Esophagus squamous epithelium (tissue), 4 donors: ENCODE data around the gene KCNAB1.

Source experiments
- POLR2A ChIP-seq, 4 donors: fragments of 450-650 bp; IDR thresholded peaks; one replicate each; pipeline ENCODE4 v1.6.1; 2017; ENCODE audit warnings: antibody characterized with exemption in 4 of 4, mild to moderate bottlenecking in 4 of 4, moderate library complexity in 3 of 4
- TF ChIP-seq, protein P1 (sequence below), 6 experiments: fragments of 450-650 bp in 4 of 6; fragments of 200-600 bp in 2 of 6; sonication (generic) in 2 of 6; IDR thresholded peaks; one replicate each; pipeline ENCODE4 v1.5.1; 2016 to 2019; ENCODE audit warnings: antibody characterized with exemption in 6 of 6, mild to moderate bottlenecking in 4 of 6, moderate library complexity in 4 of 6

GRCh38 chr3:156554842-156555687 lies 434.7 kb downstream of the KCNAB1 start, which contains the start of gene SSR3:
- TF ChIP-seq, protein P1, sequence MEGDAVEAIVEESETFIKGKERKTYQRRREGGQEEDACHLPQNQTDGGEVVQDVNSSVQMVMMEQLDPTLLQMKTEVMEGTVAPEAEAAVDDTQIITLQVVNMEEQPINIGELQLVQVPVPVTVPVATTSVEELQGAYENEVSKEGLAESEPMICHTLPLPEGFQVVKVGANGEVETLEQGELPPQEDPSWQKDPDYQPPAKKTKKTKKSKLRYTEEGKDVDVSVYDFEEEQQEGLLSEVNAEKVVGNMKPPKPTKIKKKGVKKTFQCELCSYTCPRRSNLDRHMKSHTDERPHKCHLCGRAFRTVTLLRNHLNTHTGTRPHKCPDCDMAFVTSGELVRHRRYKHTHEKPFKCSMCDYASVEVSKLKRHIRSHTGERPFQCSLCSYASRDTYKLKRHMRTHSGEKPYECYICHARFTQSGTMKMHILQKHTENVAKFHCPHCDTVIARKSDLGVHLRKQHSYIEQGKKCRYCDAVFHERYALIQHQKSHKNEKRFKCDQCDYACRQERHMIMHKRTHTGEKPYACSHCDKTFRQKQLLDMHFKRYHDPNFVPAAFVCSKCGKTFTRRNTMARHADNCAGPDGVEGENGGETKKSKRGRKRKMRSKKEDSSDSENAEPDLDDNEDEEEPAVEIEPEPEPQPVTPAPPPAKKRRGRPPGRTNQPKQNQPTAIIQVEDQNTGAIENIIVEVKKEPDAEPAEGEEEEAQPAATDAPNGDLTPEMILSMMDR (IDR thresholded peaks at IDR 0.05), result peak; percentile 11 to 76 (median 48)
- peak in 2 of 4 donors; percentile 75 to 90 for TF ChIP-seq POLR2A (IDR thresholded peaks at IDR 0.05)
